Neural crest cell (in vitro differentiated cells): ENCODE results near the gene MTG1. TPM values are rescaled to one million over a fixed set of nuclear protein-coding genes. Genes with fewer than 3 reads are reported as not detected.
A peak's percentile ranks its signal among the peaks of the same experiment; 100 is the strongest.

ENCODE experiments used
- DNase-seq: peaks from one replicate; pipeline ENCODE4 v3.0.0; 2021; ENCODE audit warnings: low read depth, mixed read lengths, low spot score
- H3K27ac Mint-ChIP-seq: one replicate; pipeline ENCODE4 v1.8.0; 2021; ENCODE audit warnings: mild to moderate bottlenecking, mixed read lengths; ENCODE audit not compliant: unreplicated experiment
- H3K27me3 Mint-ChIP-seq: 2 replicates; pipeline ENCODE4 v1.8.0; 2021; ENCODE audit warnings: low read depth, mild to moderate bottlenecking, mixed read lengths
- H3K36me3 Mint-ChIP-seq: 2 replicates; pipeline ENCODE4 v1.8.0; 2021; ENCODE audit warnings: low read depth, mild to moderate bottlenecking, mixed read lengths
- H3K4me1 Mint-ChIP-seq: 2 replicates; pipeline ENCODE4 v1.8.0; 2021; ENCODE audit warnings: mixed read lengths
- H3K4me3 Mint-ChIP-seq: one replicate; pipeline ENCODE4 v1.8.0; 2021; ENCODE audit warnings: mild to moderate bottlenecking, mixed read lengths
- H3K9me3 Mint-ChIP-seq: 2 replicates; pipeline ENCODE4 v1.8.0; 2021; ENCODE audit warnings: mixed read lengths
- CTCF ChIP-seq: fragments of 200-600 bp; sonication (generic); conservative IDR thresholded peaks from 2 replicates; pipeline ENCODE4 v1.5.0; 2021; ENCODE audit warnings: antibody characterized with exemption, mild to moderate bottlenecking
- total RNA-seq: library from RNA; stranded (reverse); gene quantifications from 2 replicates; pipeline ENCODE4 v1.2.1, GENCODE V29; 2021

The MTG1 gene
- total RNA-seq, 1 donor from 2014 or later, result 104 TPM

GRCh38 chr10:133349577-133350011 is 44.4 kb upstream of the MTG1 start:
- Mint-ChIP-seq H3K27me3 (peaks cover 13% of the 10 kb centered on the region), H3K9me3 (no peaks in the 10 kb centered on the region), H3K4me3 (peak overlapping the region; percentile 35), H3K27ac (no peak overlapping the region), H3K4me1 (peaks cover 9% of the 10 kb centered on the region), H3K36me3 (peaks cover 2% of the 10 kb centered on the region)
- TF ChIP-seq CTCF, result no peak
- no peak for DNase-seq

DNA sequence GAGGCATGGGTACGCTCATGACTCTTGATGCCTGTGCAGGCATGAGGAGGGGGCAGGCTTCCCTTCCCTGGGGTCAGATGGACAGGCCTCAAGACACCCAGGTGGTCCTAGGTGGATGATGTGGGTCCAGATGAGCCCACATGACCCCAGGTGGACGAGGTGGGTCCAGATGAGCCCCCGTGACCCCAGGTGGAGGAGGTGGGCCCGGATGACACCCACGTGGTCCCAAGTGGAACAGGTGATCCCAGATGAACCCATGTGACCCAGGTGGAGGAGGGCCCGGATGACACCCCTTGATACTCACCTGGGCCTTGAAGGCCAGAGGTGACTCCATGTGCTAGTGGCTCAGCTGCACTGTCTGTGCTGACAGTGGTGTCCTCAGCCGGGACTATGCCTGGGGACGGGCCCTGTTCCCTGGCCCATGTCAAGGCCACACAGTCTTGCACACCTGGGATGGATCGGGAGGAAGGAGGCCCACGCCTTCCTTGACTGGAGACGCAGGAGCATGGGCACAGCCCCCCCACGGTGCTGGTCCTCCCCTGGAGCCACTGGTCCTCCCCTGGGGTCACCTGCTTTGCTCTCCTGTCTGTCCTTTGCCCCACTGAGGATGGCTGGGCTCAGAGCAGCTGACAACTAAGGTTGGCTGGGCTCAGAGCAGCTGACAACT is 43.5 kb upstream of the MTG1 start:
- peaks cover 9% of the 10 kb centered on the region for H3K27me3 Mint-ChIP-seq
- peaks cover 5% of the 10 kb centered on the region for H3K4me1 Mint-ChIP-seq
- H3K4me3 Mint-ChIP-seq, result no peak overlapping the region
- no peaks in the 10 kb centered on the region for H3K9me3 Mint-ChIP-seq
- DNase-seq, result no peak
- H3K27ac Mint-ChIP-seq, result no peak overlapping the region
- H3K36me3 Mint-ChIP-seq, result peaks cover 2% of the 10 kb centered on the region
- no peak for TF ChIP-seq CTCF

DNA sequence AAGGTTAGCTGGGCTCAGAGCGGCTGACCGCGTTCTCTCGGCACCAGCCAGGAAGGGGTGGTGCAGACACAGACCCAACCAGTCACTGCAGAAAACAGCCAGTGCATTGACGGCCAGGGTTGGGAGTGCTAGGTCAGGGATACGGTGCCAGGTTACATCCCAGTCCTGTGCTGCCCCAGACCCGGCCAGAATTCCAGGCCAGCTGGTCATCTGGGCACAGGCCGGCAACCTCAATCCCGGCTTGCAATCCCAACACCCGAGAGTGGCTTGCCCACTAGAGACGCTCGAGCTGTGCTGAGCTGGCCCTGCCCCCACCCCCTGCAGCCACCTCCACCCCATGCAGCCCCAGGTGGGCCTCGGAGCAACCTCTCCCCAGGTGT is 43.0 kb upstream of the MTG1 start:
- DNase-seq, result no peak
- H3K4me3 Mint-ChIP-seq, result peak overlapping the region; percentile 27
- H3K9me3 Mint-ChIP-seq, result no peaks in the 10 kb centered on the region
- peaks cover 5% of the 10 kb centered on the region for H3K27me3 Mint-ChIP-seq
- no peak for TF ChIP-seq CTCF
- H3K4me1 Mint-ChIP-seq, result peaks cover 5% of the 10 kb centered on the region
- peaks cover 2% of the 10 kb centered on the region for H3K36me3 Mint-ChIP-seq
- no peak overlapping the region for H3K27ac Mint-ChIP-seq

GRCh38 chr10:133351408-133352318 is 42.3 kb upstream of the MTG1 start:
- no peaks in the 10 kb centered on the region for H3K9me3 Mint-ChIP-seq
- H3K36me3 Mint-ChIP-seq, result peaks cover 2% of the 10 kb centered on the region
- no peak for DNase-seq
- no peak for TF ChIP-seq CTCF
- H3K4me3 Mint-ChIP-seq, result peak overlapping the region; percentile 27
- peaks cover 5% of the 10 kb centered on the region for H3K27me3 Mint-ChIP-seq
- peaks cover 5% of the 10 kb centered on the region for H3K4me1 Mint-ChIP-seq
- H3K27ac Mint-ChIP-seq, result no peak overlapping the region

DNA sequence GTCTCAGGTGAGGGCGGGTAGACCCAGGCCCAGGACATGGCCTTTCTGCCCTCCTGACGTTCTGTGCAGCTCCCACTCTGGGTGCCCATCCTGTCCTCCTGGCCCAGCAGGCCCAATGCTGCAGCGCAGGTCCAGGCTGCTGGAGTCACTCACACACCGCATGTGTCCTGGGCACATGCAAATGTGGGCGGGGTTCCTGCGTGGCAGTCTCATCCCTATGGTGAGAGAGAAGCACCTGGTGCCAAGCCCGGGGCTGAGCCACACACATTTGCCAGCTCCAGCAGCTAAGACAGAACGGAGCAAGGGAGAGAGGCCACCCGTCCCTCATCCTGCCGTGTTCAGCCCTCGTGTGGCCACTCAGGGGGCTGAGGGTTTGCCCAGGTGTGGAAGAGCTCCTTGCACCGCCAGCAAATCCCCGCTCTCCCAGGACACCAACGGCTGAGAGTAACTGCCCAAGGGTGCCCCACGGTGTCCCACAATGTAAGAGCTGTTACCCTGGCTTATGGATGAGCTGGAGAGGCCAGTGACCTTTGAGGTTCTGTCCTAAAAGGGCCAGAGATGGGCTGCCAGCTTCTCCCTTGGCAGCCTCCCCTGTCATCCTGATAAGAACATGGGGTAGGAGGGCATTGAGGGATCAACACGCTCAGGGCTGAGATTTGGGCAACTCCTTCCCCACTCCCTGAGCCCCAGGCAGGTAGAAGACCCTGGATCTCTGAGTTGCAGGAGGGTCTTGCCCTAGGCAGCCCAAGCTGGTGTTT is 40.6 kb upstream of the MTG1 start:
- H3K4me3 Mint-ChIP-seq, result no peak overlapping the region
- no peak for TF ChIP-seq CTCF
- H3K9me3 Mint-ChIP-seq, result no peaks in the 10 kb centered on the region
- peaks cover 2% of the 10 kb centered on the region for H3K36me3 Mint-ChIP-seq
- DNase-seq, result no peak
- no peak overlapping the region for H3K27ac Mint-ChIP-seq
- H3K4me1 Mint-ChIP-seq, result peaks cover 5% of the 10 kb centered on the region
- peaks cover 5% of the 10 kb centered on the region for H3K27me3 Mint-ChIP-seq
